ENCODE measurements around the gene WDFY2.
"Not testable (repeated sequence)": the region's sequence is repeated elsewhere in the genome, so short reads cannot be mapped to it uniquely, and the experiment has no call there.

Gene WDFY2

GRCh38 chr13:51645154-51645650 is 60.9 kb downstream of the WDFY2 start:
- no peak overlapping the region for H3K4me3 ChIP-seq (ENCODE audit: low read length in 2 of 2)
- H3K27me3 ChIP-seq (ENCODE audit: control insufficient read depth in 1 of 2, insufficient read depth in 2 of 2, low read length in 2 of 2), result no peaks in the 10 kb centered on the region
- H3K4me1 ChIP-seq (ENCODE audit: control insufficient read depth, insufficient read depth, low read length), result peaks cover 9% of the 10 kb centered on the region
- no peak overlapping the region for H3K27ac ChIP-seq (ENCODE audit: low read length)
- no peak overlapping the region for H3K9ac ChIP-seq (ENCODE audit: low read length in 2 of 2)
- no peaks in the 10 kb centered on the region for H3K9me3 ChIP-seq (ENCODE audit: control insufficient read depth in 2 of 2, low read length in 2 of 2)
- H3K36me3 ChIP-seq (ENCODE audit: control insufficient read depth in 2 of 2, insufficient read depth in 2 of 2, low read length in 2 of 2), result no peaks in the 10 kb centered on the region

GRCh38 chr13:51645761-51646670 is 61.8 kb downstream of the WDFY2 start:
- Histone ChIP-seq H3K27me3 (ENCODE audit: control insufficient read depth in 1 of 2, insufficient read depth in 2 of 2, low read length in 2 of 2) (no peaks in the 10 kb centered on the region), H3K4me3 (ENCODE audit: low read length in 2 of 2) (no peak overlapping the region), H3K9ac (ENCODE audit: low read length in 2 of 2) (no peak overlapping the region), H3K4me1 (ENCODE audit: control insufficient read depth, insufficient read depth, low read length) (peaks cover 9% of the 10 kb centered on the region), H3K36me3 (ENCODE audit: control insufficient read depth in 2 of 2, insufficient read depth in 2 of 2, low read length in 2 of 2) (no peaks in the 10 kb centered on the region), H3K27ac (ENCODE audit: low read length) (no peak overlapping the region), H3K9me3 (ENCODE audit: control insufficient read depth in 2 of 2, low read length in 2 of 2) (no peaks in the 10 kb centered on the region)

GRCh38 chr13:51647067-51647466 is 62.8 kb downstream of the WDFY2 start:
- no peak overlapping the region for H3K9ac ChIP-seq (ENCODE audit: low read length in 2 of 2)
- H3K9me3 ChIP-seq (ENCODE audit: control insufficient read depth in 2 of 2, low read length in 2 of 2), result no peaks in the 10 kb centered on the region
- H3K27me3 ChIP-seq (ENCODE audit: control insufficient read depth in 1 of 2, insufficient read depth in 2 of 2, low read length in 2 of 2), result no peaks in the 10 kb centered on the region

GRCh38 chr13:51652193-51652592 is 67.9 kb downstream of the WDFY2 start:
- not testable (repeated sequence) for H3K27me3 ChIP-seq (ENCODE audit: control insufficient read depth in 1 of 2, insufficient read depth in 2 of 2, low read length in 2 of 2); H3K9me3 ChIP-seq (ENCODE audit: control insufficient read depth in 2 of 2, low read length in 2 of 2); H3K4me1 ChIP-seq (ENCODE audit: control insufficient read depth, insufficient read depth, low read length); H3K36me3 ChIP-seq (ENCODE audit: control insufficient read depth in 2 of 2, insufficient read depth in 2 of 2, low read length in 2 of 2); H3K9ac ChIP-seq (ENCODE audit: low read length in 2 of 2); H3K4me3 ChIP-seq (ENCODE audit: low read length in 2 of 2); H3K27ac ChIP-seq (ENCODE audit: low read length)

More at GRCh38 chr13:51647067-51647466, 62.8 kb downstream of the WDFY2 start:
- Histone ChIP-seq H3K4me1 (ENCODE audit: control insufficient read depth, insufficient read depth, low read length) (peaks cover 9% of the 10 kb centered on the region), H3K27ac (ENCODE audit: low read length) (no peak overlapping the region), H3K36me3 (ENCODE audit: control insufficient read depth in 2 of 2, insufficient read depth in 2 of 2, low read length in 2 of 2) (no peaks in the 10 kb centered on the region), H3K4me3 (ENCODE audit: low read length in 2 of 2) (no peak overlapping the region)

GRCh38 chr13:51659276-51660127 is 75.2 kb downstream of the WDFY2 start:
- H3K27ac ChIP-seq (ENCODE audit: low read length), result no peak overlapping the region
- no peak overlapping the region for H3K9ac ChIP-seq (ENCODE audit: low read length in 2 of 2)
- peaks cover 0 to 3% of the 10 kb centered on the region in 2 donors for H3K36me3 ChIP-seq (ENCODE audit: control insufficient read depth in 2 of 2, insufficient read depth in 2 of 2, low read length in 2 of 2)
- no peaks in the 10 kb centered on the region for H3K9me3 ChIP-seq (ENCODE audit: control insufficient read depth in 2 of 2, low read length in 2 of 2)
- H3K4me1 ChIP-seq (ENCODE audit: control insufficient read depth, insufficient read depth, low read length), result no peaks in the 10 kb centered on the region
- no peak overlapping the region for H3K4me3 ChIP-seq (ENCODE audit: low read length in 2 of 2)
- no peaks in the 10 kb centered on the region for H3K27me3 ChIP-seq (ENCODE audit: control insufficient read depth in 1 of 2, insufficient read depth in 2 of 2, low read length in 2 of 2)

- Histone ChIP-seq H3K9ac (ENCODE audit: low read length in 2 of 2) (no peak overlapping the region), H3K4me1 (ENCODE audit: control insufficient read depth, insufficient read depth, low read length) (no peaks in the 10 kb centered on the region), H3K4me3 (ENCODE audit: low read length in 2 of 2) (no peak overlapping the region), H3K36me3 (ENCODE audit: control insufficient read depth in 2 of 2, insufficient read depth in 2 of 2, low read length in 2 of 2) (peaks cover 0 to 3% of the 10 kb centered on the region in 2 donors), H3K27ac (ENCODE audit: low read length) (no peak overlapping the region), H3K27me3 (ENCODE audit: control insufficient read depth in 1 of 2, insufficient read depth in 2 of 2, low read length in 2 of 2) (no peaks in the 10 kb centered on the region), H3K9me3 (ENCODE audit: control insufficient read depth in 2 of 2, low read length in 2 of 2) (no peaks in the 10 kb centered on the region)
These were observed 76.6 kb downstream of the WDFY2 start for GRCh38 chr13:51660813-51661212.

- no peaks in the 10 kb centered on the region for H3K27me3 ChIP-seq (ENCODE audit: control insufficient read depth in 1 of 2, insufficient read depth in 2 of 2, low read length in 2 of 2)
- no peak overlapping the region for H3K4me3 ChIP-seq (ENCODE audit: low read length in 2 of 2)
- H3K27ac ChIP-seq (ENCODE audit: low read length), result no peak overlapping the region
- H3K4me1 ChIP-seq (ENCODE audit: control insufficient read depth, insufficient read depth, low read length), result no peaks in the 10 kb centered on the region
- H3K36me3 ChIP-seq (ENCODE audit: control insufficient read depth in 2 of 2, insufficient read depth in 2 of 2, low read length in 2 of 2), result peaks cover 0 to 3% of the 10 kb centered on the region in 2 donors
- no peaks in the 10 kb centered on the region for H3K9me3 ChIP-seq (ENCODE audit: control insufficient read depth in 2 of 2, low read length in 2 of 2)
- no peak overlapping the region for H3K9ac ChIP-seq (ENCODE audit: low read length in 2 of 2)
These were observed 80.0 kb downstream of the WDFY2 start for GRCh38 chr13:51663973-51664957.

GRCh38 chr13:51665456-51665855 is 81.2 kb downstream of the WDFY2 start:
- Histone ChIP-seq H3K4me3 (ENCODE audit: low read length in 2 of 2) (no peak overlapping the region), H3K27ac (ENCODE audit: low read length) (no peak overlapping the region), H3K4me1 (ENCODE audit: control insufficient read depth, insufficient read depth, low read length) (no peaks in the 10 kb centered on the region), H3K9me3 (ENCODE audit: control insufficient read depth in 2 of 2, low read length in 2 of 2) (no peaks in the 10 kb centered on the region), H3K27me3 (ENCODE audit: control insufficient read depth in 1 of 2, insufficient read depth in 2 of 2, low read length in 2 of 2) (no peaks in the 10 kb centered on the region), H3K36me3 (ENCODE audit: control insufficient read depth in 2 of 2, insufficient read depth in 2 of 2, low read length in 2 of 2) (peaks cover 0 to 3% of the 10 kb centered on the region in 2 donors), H3K9ac (ENCODE audit: low read length in 2 of 2) (no peak overlapping the region)

GRCh38 chr13:51666374-51666773 is 82.1 kb downstream of the WDFY2 start:
- Histone ChIP-seq H3K9ac (ENCODE audit: low read length in 2 of 2) (no peak overlapping the region), H3K36me3 (ENCODE audit: control insufficient read depth in 2 of 2, insufficient read depth in 2 of 2, low read length in 2 of 2) (peaks cover 0 to 3% of the 10 kb centered on the region in 2 donors), H3K27ac (ENCODE audit: low read length) (no peak overlapping the region), H3K9me3 (ENCODE audit: control insufficient read depth in 2 of 2, low read length in 2 of 2) (no peaks in the 10 kb centered on the region), H3K4me1 (ENCODE audit: control insufficient read depth, insufficient read depth, low read length) (no peaks in the 10 kb centered on the region), H3K27me3 (ENCODE audit: control insufficient read depth in 1 of 2, insufficient read depth in 2 of 2, low read length in 2 of 2) (no peaks in the 10 kb centered on the region), H3K4me3 (ENCODE audit: low read length in 2 of 2) (no peak overlapping the region)

GRCh38 chr13:51666839-51667238 is 82.6 kb downstream of the WDFY2 start:
- Histone ChIP-seq H3K27me3 (ENCODE audit: control insufficient read depth in 1 of 2, insufficient read depth in 2 of 2, low read length in 2 of 2) (no peaks in the 10 kb centered on the region), H3K9me3 (ENCODE audit: control insufficient read depth in 2 of 2, low read length in 2 of 2) (no peaks in the 10 kb centered on the region), H3K4me1 (ENCODE audit: control insufficient read depth, insufficient read depth, low read length) (no peaks in the 10 kb centered on the region), H3K27ac (ENCODE audit: low read length) (no peak overlapping the region), H3K9ac (ENCODE audit: low read length in 2 of 2) (no peak overlapping the region), H3K36me3 (ENCODE audit: control insufficient read depth in 2 of 2, insufficient read depth in 2 of 2, low read length in 2 of 2) (peaks cover 0 to 3% of the 10 kb centered on the region in 2 donors), H3K4me3 (ENCODE audit: low read length in 2 of 2) (no peak overlapping the region)
